Immature natural killer cell (primary cell): ENCODE measurements around the gene DAG1. TPM values are rescaled to one million over a fixed set of nuclear protein-coding genes. Genes with fewer than 3 reads are reported as not detected.
A peak's percentile ranks its signal among the peaks of the same experiment; 100 is the strongest.

Experiments
- DNase-seq, 3 donors: peaks; one replicate each; pipeline ENCODE4 v3.0.0; 2022; ENCODE audit warnings: mixed read lengths in 1 of 3
- H3K27ac Mint-ChIP-seq, 6 donors: one replicate each; pipeline ENCODE4 v1.8.0; 2020; ENCODE audit warnings: mixed read lengths in 6 of 6, mild to moderate bottlenecking in 5 of 6, inconsistent platforms in 4 of 6, moderate library complexity in 3 of 6
- H3K27me3 Mint-ChIP-seq, 3 donors: one replicate each; pipeline ENCODE4 v1.8.0; 2020 to 2021; ENCODE audit warnings: low read depth in 3 of 3, mild to moderate bottlenecking in 3 of 3, mixed read lengths in 3 of 3, moderate library complexity in 3 of 3, inconsistent platforms in 1 of 3
- H3K36me3 Mint-ChIP-seq, 3 donors: one replicate each; pipeline ENCODE4 v1.8.0; 2020; ENCODE audit warnings: mixed read lengths in 3 of 3, inconsistent platforms in 2 of 3, mild to moderate bottlenecking in 2 of 3
- H3K4me1 Mint-ChIP-seq, 2 donors: one replicate each; pipeline ENCODE4 v1.8.0; 2020; ENCODE audit warnings: inconsistent platforms in 2 of 2, mild to moderate bottlenecking in 2 of 2, mixed read lengths in 2 of 2, moderate library complexity in 1 of 2
- H3K4me3 Mint-ChIP-seq, 5 donors: one replicate each; pipeline ENCODE4 v1.8.0; 2020; ENCODE audit warnings: mild to moderate bottlenecking in 5 of 5, mixed read lengths in 5 of 5, inconsistent platforms in 3 of 5, moderate library complexity in 3 of 5
- H3K9me3 Mint-ChIP-seq, 6 donors: one replicate each; pipeline ENCODE4 v1.8.0; 2020; ENCODE audit warnings: mild to moderate bottlenecking in 6 of 6, mixed read lengths in 6 of 6, inconsistent platforms in 4 of 6, moderate library complexity in 3 of 6
- polyA plus RNA-seq, 3 donors: library from polyadenylated mRNA; unstranded; fragments of 300-500 nt; fragmentation: Illumina TruSeq; gene quantifications; one replicate each; pipeline ENCODE4 v1.2.3, GENCODE V29; 2021

The DAG1 gene
- polyA plus RNA-seq, 3 donors from 2014 or later = 3.2 to 6.0 (median 3.7) TPM

- Mint-ChIP-seq H3K27ac (peak overlapping the region in 1 of 6 donors; percentile 25), H3K4me1 (peaks cover 9 to 19% of the 10 kb centered on the region in 2 donors)
These were observed 63.9 kb downstream of the DAG1 start for GRCh38 chr3:49533786-49534519.

DNA sequence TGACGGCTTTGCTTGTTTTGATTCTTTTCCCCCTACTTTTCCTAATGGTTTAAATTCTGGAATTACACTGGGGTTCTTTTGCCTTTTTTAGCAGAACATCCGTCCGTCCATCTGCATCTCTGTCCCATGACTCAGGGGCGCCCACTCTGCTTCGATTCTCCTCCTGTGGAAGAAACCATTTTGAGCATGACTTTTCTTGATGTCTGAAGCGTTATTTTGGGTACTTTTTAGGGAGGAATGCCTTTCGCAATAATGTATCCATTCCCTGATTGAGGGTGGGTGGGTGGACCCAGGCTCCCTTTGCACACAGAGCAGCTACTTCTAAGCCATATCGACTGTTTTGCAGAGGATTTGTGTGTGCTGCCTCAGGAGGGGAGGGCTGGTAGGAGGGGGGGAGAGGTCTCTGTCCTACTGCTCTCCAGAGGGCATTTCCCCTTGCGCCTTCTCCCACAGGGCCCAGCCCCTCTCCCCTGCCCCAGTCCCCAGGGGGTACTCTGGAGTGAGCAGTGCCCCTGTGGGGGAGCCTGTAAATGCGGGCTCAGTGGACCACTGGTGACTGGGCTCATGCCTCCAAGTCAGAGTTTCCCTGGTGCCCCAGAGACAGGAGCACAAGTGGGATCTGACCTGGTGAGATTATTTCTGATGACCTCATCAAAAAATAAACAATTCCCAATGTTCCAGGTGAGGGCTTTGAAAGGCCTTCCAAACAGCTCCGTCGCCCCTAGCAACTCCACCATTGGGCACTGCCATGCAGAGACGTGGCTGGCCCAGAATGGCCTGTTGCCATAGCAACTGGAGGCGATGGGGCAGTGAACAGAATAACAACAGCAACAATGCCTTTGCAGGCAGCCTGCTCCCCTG is 64.7 kb downstream of the DAG1 start:
- H3K36me3 Mint-ChIP-seq = peaks cover 0 to 15% (median 10%) of the 10 kb centered on the region in 3 donors
- no peaks in the 10 kb centered on the region for H3K9me3 Mint-ChIP-seq
- peaks cover 4 to 12% of the 10 kb centered on the region in 2 donors for H3K4me1 Mint-ChIP-seq
- peaks cover 0 to 2% (median 0%) of the 10 kb centered on the region in 3 donors for H3K27me3 Mint-ChIP-seq
- no peak for DNase-seq
- H3K27ac Mint-ChIP-seq = no peak overlapping the region
- no peak overlapping the region for H3K4me3 Mint-ChIP-seq

More at GRCh38 chr3:49533786-49534519, 63.9 kb downstream of the DAG1 start:
- Mint-ChIP-seq H3K4me3 (no peak overlapping the region), H3K27me3 (peaks cover 0 to 2% (median 0%) of the 10 kb centered on the region in 3 donors), H3K36me3 (peaks cover 0 to 15% (median 10%) of the 10 kb centered on the region in 3 donors), H3K9me3 (no peaks in the 10 kb centered on the region)
- no peak for DNase-seq

GRCh38 chr3:49535971-49536874 is 66.2 kb downstream of the DAG1 start:
- Mint-ChIP-seq H3K27me3 (peaks cover 0 to 2% (median 2%) of the 10 kb centered on the region in 3 donors), H3K4me3 (no peak overlapping the region), H3K4me1 (peaks cover 6% of the 10 kb centered on the region in 2 donors), H3K27ac (no peak overlapping the region), H3K9me3 (no peaks in the 10 kb centered on the region), H3K36me3 (peaks cover 0 to 10% (median 9%) of the 10 kb centered on the region in 3 donors)
- no peak for DNase-seq

DNA sequence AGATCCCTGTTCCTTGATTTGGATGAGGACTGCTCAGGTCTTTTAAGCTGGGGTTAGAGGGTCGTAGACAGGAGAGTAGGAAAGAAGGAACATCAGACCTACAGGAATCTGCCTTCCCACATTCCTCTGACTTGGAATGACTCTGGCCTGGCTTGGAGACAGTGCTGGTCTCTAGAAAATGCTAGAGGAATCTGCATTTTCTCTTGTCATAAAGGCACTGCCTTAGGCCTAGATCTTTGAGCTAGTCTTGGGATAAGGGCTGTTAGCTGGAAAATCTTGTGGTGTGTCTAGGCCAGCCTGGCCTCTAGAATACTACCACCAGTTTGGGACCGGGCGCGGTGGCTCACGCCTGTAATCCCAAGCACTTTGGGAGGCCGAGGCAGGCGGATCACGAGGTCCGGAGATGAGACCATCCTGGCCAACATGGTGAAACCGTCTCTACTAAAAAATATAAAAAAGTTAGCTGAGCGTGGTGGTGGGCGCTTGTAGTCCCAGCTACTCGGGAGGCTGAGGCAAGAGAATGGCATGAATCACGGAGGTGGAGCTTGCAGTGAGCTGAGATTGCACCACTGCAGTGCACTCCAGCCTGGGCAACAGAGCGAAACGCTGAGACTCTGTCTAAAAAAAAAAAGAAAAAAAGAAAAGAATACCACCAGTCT is 66.9 kb downstream of the DAG1 start:
- H3K4me1 Mint-ChIP-seq = peaks cover 0 to 6% of the 10 kb centered on the region in 2 donors
- no peaks in the 10 kb centered on the region for H3K9me3 Mint-ChIP-seq
- no peak for DNase-seq
- H3K27me3 Mint-ChIP-seq = peaks cover under 1 to 3% (median 2%) of the 10 kb centered on the region in 3 donors
- H3K36me3 Mint-ChIP-seq = peaks cover 0 to 5% (median 1%) of the 10 kb centered on the region in 3 donors
- H3K27ac Mint-ChIP-seq = no peak overlapping the region
- H3K4me3 Mint-ChIP-seq = no peak overlapping the region

GRCh38 chr3:49539659-49540560 is 69.8 kb downstream of the DAG1 start:
- H3K9me3 Mint-ChIP-seq = no peaks in the 10 kb centered on the region
- peak; percentile 89 to 91 (median 90) for DNase-seq

GRCh38 chr3:49552087-49552486 is 82.0 kb downstream of the DAG1 start:
- H3K4me1 Mint-ChIP-seq = peaks cover 15 to 17% of the 10 kb centered on the region in 2 donors
- no peak overlapping the region for H3K27ac Mint-ChIP-seq
- DNase-seq = no peak
- H3K36me3 Mint-ChIP-seq = no peaks in the 10 kb centered on the region
- no peaks in the 10 kb centered on the region for H3K9me3 Mint-ChIP-seq
- H3K27me3 Mint-ChIP-seq = peaks cover 11 to 17% (median 12%) of the 10 kb centered on the region in 3 donors
- no peak overlapping the region for H3K4me3 Mint-ChIP-seq

More at GRCh38 chr3:49539659-49540560, 69.8 kb downstream of the DAG1 start:
- Mint-ChIP-seq H3K36me3 (no peaks in the 10 kb centered on the region), H3K27me3 (peaks cover 2 to 4% (median 4%) of the 10 kb centered on the region in 3 donors), H3K27ac (peak overlapping the region; percentile 31 to 79 (median 62)), H3K4me3 (peak overlapping the region; percentile 76 to 84 (median 83)), H3K4me1 (peaks cover 0 to 6% of the 10 kb centered on the region in 2 donors)

- Mint-ChIP-seq H3K27me3 (peaks cover 11 to 21% (median 17%) of the 10 kb centered on the region in 3 donors), H3K4me1 (peaks cover 15 to 17% of the 10 kb centered on the region in 2 donors), H3K27ac (peak overlapping the region in 1 of 6 donors; percentile 77)
These were observed 83.2 kb downstream of the DAG1 start for GRCh38 chr3:49553324-49553691.

DNA sequence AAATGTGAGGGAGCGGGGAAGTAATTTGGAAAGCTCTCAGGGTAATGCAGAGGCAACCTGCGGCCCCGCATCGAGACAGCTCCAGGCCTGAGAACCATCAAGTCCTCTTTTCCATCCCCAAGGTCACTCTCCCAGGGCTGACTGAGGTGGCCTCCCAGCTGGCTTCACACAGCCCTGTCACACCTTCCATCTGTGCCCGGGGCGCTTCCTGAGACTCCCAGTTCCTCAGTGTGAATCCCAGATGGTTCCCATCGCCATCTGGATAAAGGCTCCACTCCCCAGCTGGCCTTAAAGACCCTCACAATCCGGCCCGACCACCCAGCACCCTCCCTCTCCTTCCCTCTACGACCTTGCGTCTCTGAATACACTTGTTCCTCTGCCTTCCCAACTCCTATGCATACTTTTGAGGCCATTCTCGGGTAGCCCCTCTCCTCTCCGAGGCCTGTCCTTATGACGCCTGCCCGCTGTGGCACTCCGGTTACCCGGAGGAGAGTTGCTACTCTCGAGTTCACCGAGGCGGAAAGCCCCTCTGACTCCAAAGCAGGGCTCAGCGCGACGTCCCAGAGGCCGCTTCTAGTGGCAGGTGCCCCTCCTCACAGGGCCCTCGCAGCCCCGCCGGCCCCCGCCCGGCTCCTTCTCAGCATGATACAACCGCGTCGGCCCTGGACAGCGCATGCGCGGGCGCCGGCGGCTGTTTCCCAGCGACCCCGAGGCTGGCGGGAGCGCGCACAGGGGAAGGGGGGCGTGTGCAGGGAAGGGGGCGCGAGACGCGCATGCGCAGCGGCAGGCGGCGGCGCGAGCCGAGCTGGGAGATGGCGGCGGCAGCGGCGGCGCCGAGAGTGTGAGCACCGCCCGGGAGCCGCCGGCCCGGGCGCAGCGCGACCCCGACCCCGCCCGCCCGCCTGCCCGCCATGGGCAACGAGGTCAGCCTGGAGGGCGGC is 83.9 kb downstream of the DAG1 start, which contains the start of gene BSN:
BSN (plus strand) TSS at position 786 of the 941 bp plus-strand sequence; CDS start at position 912, 126 bp downstream.
- Mint-ChIP-seq H3K27me3 (peaks cover 11 to 24% (median 21%) of the 10 kb centered on the region in 3 donors), H3K4me1 (peaks cover 15 to 17% of the 10 kb centered on the region in 2 donors)

More at GRCh38 chr3:49553324-49553691, 83.2 kb downstream of the DAG1 start:
- peaks cover 0 to 1% (median 0%) of the 10 kb centered on the region in 6 donors for H3K9me3 Mint-ChIP-seq
- H3K36me3 Mint-ChIP-seq = no peaks in the 10 kb centered on the region
- H3K4me3 Mint-ChIP-seq = peak overlapping the region; percentile 77 to 93 (median 83)
- DNase-seq = no peak

GRCh38 chr3:49554633-49555265 is 84.7 kb downstream of the DAG1 start:
- Mint-ChIP-seq H3K36me3 (no peaks in the 10 kb centered on the region), H3K27me3 (peaks cover 8 to 27% (median 21%) of the 10 kb centered on the region in 3 donors), H3K9me3 (peaks cover 0 to 1% (median 0%) of the 10 kb centered on the region in 6 donors), H3K4me1 (peaks cover 15 to 17% of the 10 kb centered on the region in 2 donors), H3K27ac (no peak overlapping the region), H3K4me3 (peak overlapping the region; percentile 46 to 75 (median 66))
- peak in 1 of 3 donors; percentile 3 for DNase-seq

More for the DNA sequence above, 83.9 kb downstream of the DAG1 start, which contains the start of gene BSN:
- peaks cover 0 to 1% (median 0%) of the 10 kb centered on the region in 6 donors for H3K9me3 Mint-ChIP-seq
- no peaks in the 10 kb centered on the region for H3K36me3 Mint-ChIP-seq
- peak; percentile 88 to 91 (median 89) for DNase-seq
- peak within 1 kb of the TSS in 4 of 6 donors; percentile 12 to 77 (median 50) for H3K27ac Mint-ChIP-seq
- peak within 1 kb of the TSS; percentile 77 to 93 (median 83) for H3K4me3 Mint-ChIP-seq

DNA sequence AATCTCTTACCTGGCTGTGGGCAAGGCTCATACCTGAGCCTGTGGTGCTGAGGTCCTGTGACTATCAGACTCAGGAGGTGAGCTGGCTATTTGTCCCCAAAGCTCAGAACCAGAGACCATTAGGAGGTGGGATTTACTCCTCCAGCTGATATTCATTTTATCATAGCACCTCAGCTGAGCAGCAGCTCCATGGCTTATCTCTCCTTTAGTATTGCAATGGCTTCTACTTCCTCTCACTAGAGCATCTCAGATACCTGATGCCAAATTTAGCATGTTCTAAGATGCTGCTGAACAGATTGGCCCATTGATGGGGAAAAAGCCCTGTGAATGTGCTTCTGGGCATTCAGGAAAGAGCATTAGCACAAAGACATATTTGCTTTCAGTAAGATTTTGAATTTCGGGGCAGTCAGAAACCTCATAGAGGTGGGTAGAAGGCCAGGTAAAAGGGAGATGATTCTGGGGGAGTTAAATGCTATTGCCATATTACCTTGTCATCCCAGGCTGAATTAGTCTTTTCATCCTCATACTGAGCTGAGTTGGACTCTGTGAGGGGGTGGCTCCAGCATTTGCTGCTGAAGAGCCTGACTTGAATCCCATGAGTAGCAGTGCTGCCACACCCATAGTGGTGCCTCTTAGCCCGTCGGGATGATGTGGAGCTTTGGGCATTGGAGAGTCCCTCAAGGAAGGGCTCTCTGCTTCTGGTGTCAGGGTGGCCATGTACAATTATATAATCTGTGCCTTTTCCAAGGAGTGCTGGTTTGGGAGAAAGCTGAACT is 86.6 kb downstream of the DAG1 start:
- Mint-ChIP-seq H3K27me3 (peaks cover 11 to 29% (median 22%) of the 10 kb centered on the region in 3 donors), H3K27ac (no peak overlapping the region), H3K4me3 (no peak overlapping the region), H3K9me3 (peaks cover 0 to 1% (median 0%) of the 10 kb centered on the region in 6 donors), H3K36me3 (no peaks in the 10 kb centered on the region), H3K4me1 (peaks cover 15 to 17% of the 10 kb centered on the region in 2 donors)
- DNase-seq = no peak
